ENCODE data around the gene NUAK2. TPM values are rescaled to one million over a fixed set of nuclear protein-coding genes. Genes with fewer than 3 reads are reported as not detected.

Gene NUAK2
- total RNA-seq, 6 experiments from 2014 or later, result 0.88 to 5.1 (median 2.1) TPM

- TF ChIP-seq CTCF (IDR thresholded peaks at IDR 0.05) (no peak), POLR2A (IDR thresholded peaks at IDR 0.05) (no peak)
- intact Hi-C loops (cut with DNase I), result no loop called here
- WGBS (ENCODE audit: insufficient coverage, low coverage, low lambda C conversion rate, missing lambda C conversion rate), result 50% methylated on average over 8 of the region's 8 CpGs
- no peaks in the 10 kb centered on the region for H3K36me3 ChIP-seq
- H3K4me3 ChIP-seq, result no peak overlapping the region
- no peaks in the 10 kb centered on the region for H3K27me3 ChIP-seq
- peak; percentile 37 to 73 (median 61) for ATAC-seq
- H3K27ac ChIP-seq, result peak overlapping the region; percentile 15 to 53 (median 39)
- H3K9me3 ChIP-seq, result no peaks in the 10 kb centered on the region
- H3K4me1 ChIP-seq, result peaks cover 0 to 13% (median under 1%) of the 10 kb centered on the region in 4 donors
- DNase-seq, result peak in 2 of 3 donors; percentile 61 to 62
Measured at GRCh38 chr1:205287767-205288559, 33.6 kb downstream of the NUAK2 start.

GRCh38 chr1:205287076-205287475 lies 34.5 kb downstream of the NUAK2 start:
- no peak overlapping the region for H3K4me3 ChIP-seq
- H3K27me3 ChIP-seq, result no peaks in the 10 kb centered on the region
- DNase-seq, result no peak
- no peak for TF ChIP-seq POLR2A (IDR thresholded peaks at IDR 0.05)
- no peak for TF ChIP-seq CTCF (IDR thresholded peaks at IDR 0.05)
- H3K9me3 ChIP-seq, result no peaks in the 10 kb centered on the region
- peak overlapping the region in 1 of 3 donors; percentile 53 for H3K27ac ChIP-seq
- H3K36me3 ChIP-seq, result no peaks in the 10 kb centered on the region
- peaks cover 0 to 13% (median under 1%) of the 10 kb centered on the region in 4 donors for H3K4me1 ChIP-seq
- ATAC-seq, result no peak
- intact Hi-C loops (cut with DNase I), result no loop called here
- 89% methylated on average over 3 of the region's 3 CpGs for WGBS (ENCODE audit: insufficient coverage, low coverage, low lambda C conversion rate, missing lambda C conversion rate)

- no peak for ATAC-seq
- Histone ChIP-seq H3K27me3 (no peaks in the 10 kb centered on the region), H3K36me3 (no peaks in the 10 kb centered on the region), H3K4me3 (no peak overlapping the region), H3K27ac (no peak overlapping the region), H3K9me3 (no peaks in the 10 kb centered on the region), H3K4me1 (peaks cover 0 to 13% (median under 1%) of the 10 kb centered on the region in 4 donors)
- TF ChIP-seq POLR2A (IDR thresholded peaks at IDR 0.05), result no peak
- TF ChIP-seq CTCF (IDR thresholded peaks at IDR 0.05), result no peak
- no peak for DNase-seq
- WGBS (ENCODE audit: insufficient coverage, low coverage, low lambda C conversion rate, missing lambda C conversion rate), result 77% methylated on average over 7 of the region's 9 CpGs
- intact Hi-C loops (cut with DNase I), result no loop called here
Measured at GRCh38 chr1:205286335-205286950, 35.1 kb downstream of the NUAK2 start.

- peak in 3 of 4 donors; percentile 5 to 30 (median 22) for ATAC-seq
- intact Hi-C loops (cut with DNase I), result no loop called here
- 50% methylated on average over 10 of the region's 12 CpGs for WGBS (ENCODE audit: insufficient coverage, low coverage, low lambda C conversion rate, missing lambda C conversion rate)
- peaks cover 0 to 13% (median under 1%) of the 10 kb centered on the region in 4 donors for H3K4me1 ChIP-seq
- TF ChIP-seq CTCF (IDR thresholded peaks at IDR 0.05) (no peak), POLR2A (IDR thresholded peaks at IDR 0.05) (no peak)
- peak overlapping the region; percentile 1 to 40 (median 26) for H3K27ac ChIP-seq
- H3K9me3 ChIP-seq, result no peaks in the 10 kb centered on the region
- H3K4me3 ChIP-seq, result no peak overlapping the region
- H3K27me3 ChIP-seq, result no peaks in the 10 kb centered on the region
- no peak for DNase-seq
- H3K36me3 ChIP-seq, result no peaks in the 10 kb centered on the region
Measured at GRCh38 chr1:205285381-205286101, 36.0 kb downstream of the NUAK2 start.
